HG03469 (cell line): Measurements from ENCODE around the gene TKTL1.

Experiments
- ATAC-seq: cut with Tn5 transposase; IDR thresholded peaks from one replicate; pipeline ENCODE4 v1.9.1; 2021; ENCODE audit warnings: mild to moderate bottlenecking, moderate library complexity, moderate number of reproducible peaks; ENCODE audit not compliant: unreplicated experiment

The TKTL1 gene

GRCh38 chrX:154358829-154359228 lies 63.2 kb downstream of the TKTL1 start:
- ATAC-seq, result no peak

- no peak for ATAC-seq
Observed at GRCh38 chrX:154359362-154360154, 64.0 kb downstream of the TKTL1 start.

- no peak for ATAC-seq
Observed at GRCh38 chrX:154360155-154360713, 64.6 kb downstream of the TKTL1 start.

- ATAC-seq, result no peak
Observed at GRCh38 chrX:154362085-154362742, 66.6 kb downstream of the TKTL1 start.

GRCh38 chrX:154363706-154364439 lies 68.3 kb downstream of the TKTL1 start:
- no peak for ATAC-seq

- ATAC-seq, result no peak
Observed at GRCh38 chrX:154365052-154365600, 69.5 kb downstream of the TKTL1 start.

- ATAC-seq, result no peak
Observed at GRCh38 chrX:154365997-154366665, 70.5 kb downstream of the TKTL1 start.

GRCh38 chrX:154366666-154367055 lies 71.1 kb downstream of the TKTL1 start:
- ATAC-seq, result no peak

GRCh38 chrX:154367474-154368308 lies 72.1 kb downstream of the TKTL1 start:
- ATAC-seq, result no peak

GRCh38 chrX:154368630-154369448 lies 73.2 kb downstream of the TKTL1 start:
- no peak for ATAC-seq

GRCh38 chrX:154369449-154370299 lies 74.1 kb downstream of the TKTL1 start:
- no peak for ATAC-seq

GRCh38 chrX:154370300-154371016 lies 74.9 kb downstream of the TKTL1 start:
- no peak for ATAC-seq

- ATAC-seq, result peak; percentile 39
Observed at GRCh38 chrX:154371017-154371788, 75.6 kb downstream of the TKTL1 start.

GRCh38 chrX:154371789-154372300 lies 76.2 kb downstream of the TKTL1 start:
- peak; percentile 4 for ATAC-seq

GRCh38 chrX:154372612-154373022 lies 77.0 kb downstream of the TKTL1 start:
- no peak for ATAC-seq
